Osteocyte (in vitro differentiated cells): Measurements from ENCODE around the gene DTYMK. TPM values are rescaled to one million over a fixed set of nuclear protein-coding genes. Genes with fewer than 3 reads are reported as not detected.

ENCODE experiments used
- DNase-seq: peaks from one replicate; pipeline ENCODE4 v3.0.0; 2021; ENCODE audit warnings: mixed read lengths; ENCODE audit not compliant: unreplicated experiment; ENCODE audit errors: extremely low spot score
- H3K27ac Mint-ChIP-seq: one replicate; pipeline ENCODE4 v1.8.0; 2021; ENCODE audit warnings: mild to moderate bottlenecking, mixed read lengths; ENCODE audit not compliant: unreplicated experiment
- H3K27me3 Mint-ChIP-seq: one replicate; pipeline ENCODE4 v1.8.0; 2021; ENCODE audit warnings: mixed read lengths; ENCODE audit not compliant: unreplicated experiment
- H3K36me3 Mint-ChIP-seq: one replicate; pipeline ENCODE4 v1.8.0; 2021; ENCODE audit warnings: mixed read lengths; ENCODE audit not compliant: unreplicated experiment
- H3K4me1 Mint-ChIP-seq: one replicate; pipeline ENCODE4 v1.8.0; 2021; ENCODE audit warnings: mixed read lengths; ENCODE audit not compliant: unreplicated experiment
- H3K4me3 Mint-ChIP-seq: one replicate; pipeline ENCODE4 v1.8.0; 2021; ENCODE audit warnings: mild to moderate bottlenecking, moderate library complexity, mixed read lengths; ENCODE audit not compliant: unreplicated experiment
- H3K9me3 Mint-ChIP-seq: one replicate; pipeline ENCODE4 v1.8.0; 2021; ENCODE audit warnings: mixed read lengths; ENCODE audit not compliant: unreplicated experiment
- CTCF ChIP-seq: fragments of 200-600 bp; sonication (generic); IDR thresholded peaks from 2 replicates; pipeline ENCODE4 v1.5.0; 2021; ENCODE audit warnings: antibody characterized with exemption, mild to moderate bottlenecking, moderate library complexity
- total RNA-seq: library from RNA; stranded (reverse); gene quantifications from 2 replicates; pipeline ENCODE4 v1.2.1, GENCODE V29; 2021

DTYMK gene
- total RNA-seq, 1 donor from 2014 or later: 28.8 TPM

- no peak overlapping the region for H3K4me3 Mint-ChIP-seq
- no peaks in the 10 kb centered on the region for H3K9me3 Mint-ChIP-seq
- H3K4me1 Mint-ChIP-seq: no peaks in the 10 kb centered on the region
- H3K36me3 Mint-ChIP-seq: peaks cover 24% of the 10 kb centered on the region
- DNase-seq: no peak
- TF ChIP-seq CTCF: no peak
- no peaks in the 10 kb centered on the region for H3K27me3 Mint-ChIP-seq
- H3K27ac Mint-ChIP-seq: no peak overlapping the region
These were observed 35.2 kb upstream of the DTYMK start for GRCh38 chr2:241721852-241722251.

DNA sequence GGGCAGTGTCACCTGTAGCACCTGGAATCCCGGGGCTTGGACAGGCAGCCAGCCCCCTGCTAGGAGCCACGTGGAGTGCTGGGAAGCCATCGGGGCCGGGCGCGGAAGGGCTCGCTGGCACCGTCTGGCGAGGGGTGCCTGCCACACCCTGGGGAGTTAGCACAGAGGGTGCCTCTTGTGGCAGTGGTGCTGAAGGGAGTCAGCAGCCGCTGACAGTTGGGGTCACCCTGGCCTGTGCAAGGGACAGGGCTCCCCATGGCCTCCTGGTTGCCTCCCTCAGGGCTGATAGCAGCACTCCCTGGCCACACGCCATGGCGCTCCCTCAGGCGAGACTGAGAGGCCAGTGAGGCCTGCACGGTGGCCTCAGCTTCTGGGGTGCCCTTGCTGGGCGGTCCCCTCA, 33.9 kb upstream of the DTYMK start:
- H3K27ac Mint-ChIP-seq: no peak overlapping the region
- H3K27me3 Mint-ChIP-seq: no peaks in the 10 kb centered on the region
- TF ChIP-seq CTCF: no peak
- peaks cover 27% of the 10 kb centered on the region for H3K36me3 Mint-ChIP-seq
- no peak overlapping the region for H3K4me3 Mint-ChIP-seq
- H3K9me3 Mint-ChIP-seq: no peaks in the 10 kb centered on the region
- no peak for DNase-seq
- H3K4me1 Mint-ChIP-seq: no peaks in the 10 kb centered on the region

GRCh38 chr2:241720099-241720498, 33.5 kb upstream of the DTYMK start:
- no peak for DNase-seq
- H3K4me1 Mint-ChIP-seq: no peaks in the 10 kb centered on the region
- peaks cover 26% of the 10 kb centered on the region for H3K36me3 Mint-ChIP-seq
- TF ChIP-seq CTCF: no peak
- no peak overlapping the region for H3K27ac Mint-ChIP-seq
- H3K4me3 Mint-ChIP-seq: no peak overlapping the region
- H3K27me3 Mint-ChIP-seq: no peaks in the 10 kb centered on the region
- no peaks in the 10 kb centered on the region for H3K9me3 Mint-ChIP-seq

DNA sequence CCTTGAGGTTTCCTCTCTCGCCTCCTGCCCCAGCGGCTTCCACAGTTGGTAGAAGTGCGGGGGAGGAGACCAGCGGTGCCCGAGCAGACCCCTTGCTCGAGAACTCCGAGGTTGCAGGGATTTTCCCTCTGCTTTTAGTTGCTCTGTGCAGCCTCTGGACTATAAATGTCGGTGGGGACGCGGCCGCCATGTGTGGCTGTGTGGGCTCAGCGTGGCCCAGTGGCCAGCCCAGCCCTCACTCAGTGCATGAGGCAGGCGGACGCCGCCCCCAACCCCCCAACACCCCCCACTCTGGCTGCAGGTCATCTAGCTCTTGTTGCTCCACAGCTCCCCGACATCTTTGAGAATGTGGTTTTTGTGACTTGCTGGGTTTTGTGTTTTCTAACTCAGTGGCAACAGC, 32.5 kb upstream of the DTYMK start:
- TF ChIP-seq CTCF: no peak
- DNase-seq: no peak
- no peaks in the 10 kb centered on the region for H3K4me1 Mint-ChIP-seq
- peaks cover 33% of the 10 kb centered on the region for H3K36me3 Mint-ChIP-seq
- H3K9me3 Mint-ChIP-seq: peaks cover 6% of the 10 kb centered on the region
- H3K27me3 Mint-ChIP-seq: no peaks in the 10 kb centered on the region
- H3K4me3 Mint-ChIP-seq: no peak overlapping the region
- H3K27ac Mint-ChIP-seq: no peak overlapping the region

- H3K9me3 Mint-ChIP-seq: peaks cover 5% of the 10 kb centered on the region
- H3K36me3 Mint-ChIP-seq: peaks cover 53% of the 10 kb centered on the region
- no peak overlapping the region for H3K27ac Mint-ChIP-seq
- no peak overlapping the region for H3K4me3 Mint-ChIP-seq
- no peaks in the 10 kb centered on the region for H3K27me3 Mint-ChIP-seq
- DNase-seq: no peak
- H3K4me1 Mint-ChIP-seq: no peaks in the 10 kb centered on the region
- TF ChIP-seq CTCF: no peak
These were observed 22.3 kb upstream of the DTYMK start for GRCh38 chr2:241708879-241709278.
